Liver (tissue), 3 donors: Measurements from ENCODE around the gene ISCU.

Source experiments
- ATF3 ChIP-seq: IDR thresholded peaks from 2 replicates; pipeline ENCODE4 v1.6.1; 2016; ENCODE audit warnings: antibody characterized with exemption
- CTCF ChIP-seq: fragments of 150-350 bp; IDR thresholded peaks from 2 replicates; pipeline ENCODE4 v1.5.1; 2017; ENCODE audit warnings: improper control_type of control experiment, low read depth, low read length; ENCODE audit not compliant: missing input control
- EGR1 ChIP-seq, 2 donors: IDR thresholded peaks; 2 replicates each; pipeline ENCODE4 v1.6.1; 2016 to 2018; ENCODE audit warnings: antibody characterized with exemption in 2 of 2, low read depth in 2 of 2
- HNF4G ChIP-seq: IDR thresholded peaks from 2 replicates; pipeline ENCODE4 v1.6.1; 2016; ENCODE audit warnings: antibody characterized with exemption
- JUND ChIP-seq, 2 donors: IDR thresholded peaks; 2 replicates each; pipeline ENCODE4 v1.6.1; 2016; ENCODE audit warnings: antibody characterized with exemption in 2 of 2
- TAF1 ChIP-seq: conservative IDR thresholded peaks from 2 replicates; pipeline ENCODE4 v1.6.1; 2016; ENCODE audit warnings: antibody characterized with exemption, mild to moderate bottlenecking
- TF ChIP-seq, protein P1 (sequence below): IDR thresholded peaks from 2 replicates; pipeline ENCODE4 v1.6.1; 2016; ENCODE audit warnings: antibody characterized with exemption
- donor health status: healthy.
- donor health status: healthy.

DNA sequence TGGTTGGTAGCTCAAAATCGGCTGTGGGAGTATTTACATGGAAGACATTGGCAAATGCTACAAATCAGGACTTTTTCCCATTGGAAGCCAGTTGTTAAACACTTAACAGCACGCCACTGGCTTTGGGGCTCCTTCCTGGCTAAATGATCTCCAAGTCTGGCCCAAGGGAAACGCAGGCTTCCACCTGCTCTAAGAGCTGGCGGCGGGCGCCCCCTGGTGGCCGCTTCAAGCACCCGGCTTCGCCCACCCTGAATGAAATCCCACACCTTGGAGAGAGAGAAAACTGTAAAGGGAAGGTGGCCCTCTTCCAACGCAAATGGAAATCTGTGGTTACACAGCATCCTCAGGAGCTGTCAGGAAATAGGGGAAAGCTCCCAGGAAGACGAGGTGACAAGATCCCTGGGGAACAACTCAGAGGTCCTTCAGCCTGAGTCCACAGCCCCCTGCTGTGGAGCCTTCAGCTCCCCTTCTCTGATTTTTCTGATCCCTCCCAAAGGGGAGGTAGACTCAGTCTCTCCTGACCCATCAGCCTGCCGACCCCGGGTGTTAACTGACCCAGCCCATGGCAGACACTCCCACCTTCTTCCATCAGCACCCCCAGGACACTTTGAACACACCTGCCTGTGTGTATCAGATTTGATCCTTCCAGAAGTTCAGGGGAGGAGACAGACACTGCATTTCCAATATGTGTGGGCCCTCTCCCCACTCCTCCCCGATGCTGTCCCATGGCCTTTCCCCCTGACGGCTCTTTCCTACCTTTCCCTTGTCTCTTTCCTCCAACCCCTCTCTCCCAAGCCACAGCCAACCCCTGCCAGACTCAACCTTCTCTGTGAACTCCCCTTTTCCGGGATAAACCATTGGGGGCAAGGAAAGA lies 55.9 kb downstream of the ISCU start:
- TF ChIP-seq JUND (IDR thresholded peaks at IDR 0.05) (no peak), TAF1 (no peak), CTCF (peak; percentile 84), ATF3 (no peak), EGR1 (IDR thresholded peaks at IDR 0.05; ENCODE audit: low read depth in 2 of 2) (no peak), HNF4G (no peak)
- TF ChIP-seq, protein P1, sequence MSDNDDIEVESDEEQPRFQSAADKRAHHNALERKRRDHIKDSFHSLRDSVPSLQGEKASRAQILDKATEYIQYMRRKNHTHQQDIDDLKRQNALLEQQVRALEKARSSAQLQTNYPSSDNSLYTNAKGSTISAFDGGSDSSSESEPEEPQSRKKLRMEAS, result no peak
